ENCODE data around the gene DCST1. TPM values are rescaled to one million over a fixed set of nuclear protein-coding genes. Genes with fewer than 3 reads are reported as not detected.

DCST1 gene
- total RNA-seq, 1 donor from 2014 or later: not detected

DNA sequence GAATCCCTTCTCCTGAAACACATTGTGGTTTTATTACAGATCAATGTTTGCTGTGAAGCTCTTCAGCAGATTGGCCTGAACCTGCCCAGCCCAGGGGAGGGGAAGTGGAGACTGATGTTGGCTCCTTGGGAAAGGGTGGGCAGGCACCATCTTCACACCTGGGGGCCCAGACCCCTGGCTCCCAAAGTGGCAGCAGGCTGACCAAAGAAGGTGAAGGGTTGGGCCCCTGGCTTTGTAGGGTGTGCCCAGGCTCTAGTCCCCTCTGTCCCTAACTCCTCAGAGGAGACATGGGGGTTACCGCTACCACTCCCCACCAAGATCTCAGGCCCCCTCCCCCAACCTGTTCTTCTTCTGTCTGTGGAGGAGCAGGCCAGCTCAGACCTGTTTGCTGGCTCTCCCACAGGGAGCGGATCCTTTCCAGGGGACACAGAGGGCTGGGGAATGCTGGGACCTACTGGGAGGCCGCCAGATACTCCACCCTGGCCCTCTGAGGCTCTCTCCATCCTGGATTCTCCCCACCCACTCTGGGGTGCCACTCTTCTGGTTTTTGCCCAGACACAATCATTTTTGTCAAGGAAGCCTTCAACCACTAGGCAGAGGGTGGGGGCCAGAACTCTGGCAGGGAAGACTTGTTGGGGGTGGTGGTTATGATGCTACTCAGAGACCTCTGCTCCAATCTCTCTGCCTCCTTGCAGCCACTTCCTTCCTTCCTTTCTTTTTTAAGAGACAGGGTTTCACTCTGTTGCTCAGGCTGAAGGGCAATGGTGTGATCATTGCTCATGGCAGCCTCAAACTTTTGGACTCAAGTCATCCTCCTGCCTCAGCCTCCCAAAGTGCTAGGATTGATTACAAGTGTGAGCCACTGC lies 40.0 kb downstream of the DCST1 start:
- Mint-ChIP-seq H3K4me1 (ENCODE audit: unreplicated experiment) (peaks cover 28% of the 10 kb centered on the region), H3K27ac (ENCODE audit: unreplicated experiment) (peak overlapping the region; percentile 76)
- TF ChIP-seq CTCF (IDR thresholded peaks at IDR 0.05; ENCODE audit: unreplicated experiment): no peak

GRCh38 chr1:155075535-155075934 lies 41.9 kb downstream of the DCST1 start:
- Mint-ChIP-seq H3K4me3 (ENCODE audit: unreplicated experiment) (no peak overlapping the region), H3K36me3 (ENCODE audit: low read depth, unreplicated experiment) (peaks cover 12% of the 10 kb centered on the region), H3K9me3 (ENCODE audit: unreplicated experiment) (no peaks in the 10 kb centered on the region), H3K27ac (ENCODE audit: unreplicated experiment) (peak overlapping the region; percentile 11), H3K27me3 (ENCODE audit: unreplicated experiment) (peaks cover 24% of the 10 kb centered on the region), H3K4me1 (ENCODE audit: unreplicated experiment) (peaks cover 31% of the 10 kb centered on the region)
- no peak for DNase-seq (ENCODE audit: low spot score)
- TF ChIP-seq CTCF (IDR thresholded peaks at IDR 0.05; ENCODE audit: unreplicated experiment): no peak

More for the DNA sequence above, 40.0 kb downstream of the DCST1 start:
- peaks cover 11% of the 10 kb centered on the region for H3K36me3 Mint-ChIP-seq (ENCODE audit: low read depth, unreplicated experiment)
- DNase-seq (ENCODE audit: low spot score): no peak
- no peaks in the 10 kb centered on the region for H3K9me3 Mint-ChIP-seq (ENCODE audit: unreplicated experiment)
- peaks cover 14% of the 10 kb centered on the region for H3K27me3 Mint-ChIP-seq (ENCODE audit: unreplicated experiment)
- peak overlapping the region; percentile 23 for H3K4me3 Mint-ChIP-seq (ENCODE audit: unreplicated experiment)

DNA sequence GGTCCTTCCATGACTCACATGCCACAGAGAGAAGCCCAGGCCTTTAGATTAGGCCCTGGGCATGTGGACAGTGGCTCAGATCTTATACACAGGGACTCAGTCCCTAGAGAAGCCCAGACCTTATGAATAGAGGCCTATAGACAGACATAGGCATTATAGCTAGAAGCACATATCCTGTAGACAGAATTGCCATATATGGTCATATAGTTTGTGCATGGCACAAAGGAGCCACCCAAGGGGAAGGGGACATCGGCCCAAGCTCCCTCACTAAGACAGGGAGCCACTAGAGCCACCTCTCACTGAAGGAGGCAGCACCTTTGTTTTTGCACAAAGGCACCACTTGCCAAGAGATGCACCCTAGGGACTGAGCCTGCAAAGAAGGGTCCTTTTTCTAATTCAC lies 42.7 kb downstream of the DCST1 start:
- H3K36me3 Mint-ChIP-seq (ENCODE audit: low read depth, unreplicated experiment): peaks cover 14% of the 10 kb centered on the region
- H3K4me1 Mint-ChIP-seq (ENCODE audit: unreplicated experiment): peaks cover 33% of the 10 kb centered on the region
- no peak overlapping the region for H3K27ac Mint-ChIP-seq (ENCODE audit: unreplicated experiment)
- no peak for DNase-seq (ENCODE audit: low spot score)
- no peaks in the 10 kb centered on the region for H3K9me3 Mint-ChIP-seq (ENCODE audit: unreplicated experiment)
- no peak overlapping the region for H3K4me3 Mint-ChIP-seq (ENCODE audit: unreplicated experiment)
- H3K27me3 Mint-ChIP-seq (ENCODE audit: unreplicated experiment): peaks cover 28% of the 10 kb centered on the region
- TF ChIP-seq CTCF (IDR thresholded peaks at IDR 0.05; ENCODE audit: unreplicated experiment): no peak

DNA sequence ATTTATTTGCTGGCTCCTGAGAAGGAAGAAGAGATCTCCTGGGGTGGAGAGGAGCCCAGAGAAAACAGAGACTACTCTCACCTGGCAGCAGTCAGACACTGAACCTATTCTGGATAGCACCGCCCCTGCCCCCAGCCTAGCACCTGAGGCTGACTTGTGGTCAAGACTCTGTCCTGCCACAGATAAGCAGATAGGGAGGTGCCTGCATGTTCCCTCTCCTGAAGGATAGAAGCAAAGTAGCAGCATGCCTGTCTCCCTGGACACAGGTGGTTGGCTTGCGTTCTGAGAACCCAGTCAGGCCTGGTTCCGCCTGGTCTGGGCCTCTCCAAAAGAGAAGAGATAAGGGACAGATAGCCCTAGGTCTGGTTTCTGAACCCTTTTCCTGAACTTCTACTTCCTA lies 43.7 kb downstream of the DCST1 start:
- peak overlapping the region; percentile 49 for H3K4me3 Mint-ChIP-seq (ENCODE audit: unreplicated experiment)
- H3K4me1 Mint-ChIP-seq (ENCODE audit: unreplicated experiment): peaks cover 26% of the 10 kb centered on the region
- H3K27ac Mint-ChIP-seq (ENCODE audit: unreplicated experiment): no peak overlapping the region
- DNase-seq (ENCODE audit: low spot score): no peak
- H3K9me3 Mint-ChIP-seq (ENCODE audit: unreplicated experiment): no peaks in the 10 kb centered on the region
- H3K36me3 Mint-ChIP-seq (ENCODE audit: low read depth, unreplicated experiment): peaks cover 12% of the 10 kb centered on the region
- TF ChIP-seq CTCF (IDR thresholded peaks at IDR 0.05; ENCODE audit: unreplicated experiment): no peak
- peaks cover 28% of the 10 kb centered on the region for H3K27me3 Mint-ChIP-seq (ENCODE audit: unreplicated experiment)

- no peak for TF ChIP-seq CTCF (IDR thresholded peaks at IDR 0.05; ENCODE audit: unreplicated experiment)
- DNase-seq (ENCODE audit: low spot score): no peak
- H3K9me3 Mint-ChIP-seq (ENCODE audit: unreplicated experiment): no peaks in the 10 kb centered on the region
- peaks cover 31% of the 10 kb centered on the region for H3K27me3 Mint-ChIP-seq (ENCODE audit: unreplicated experiment)
- no peak overlapping the region for H3K27ac Mint-ChIP-seq (ENCODE audit: unreplicated experiment)
- peaks cover 25% of the 10 kb centered on the region for H3K4me1 Mint-ChIP-seq (ENCODE audit: unreplicated experiment)
- peak overlapping the region; percentile 49 for H3K4me3 Mint-ChIP-seq (ENCODE audit: unreplicated experiment)
- H3K36me3 Mint-ChIP-seq (ENCODE audit: low read depth, unreplicated experiment): peaks cover 10% of the 10 kb centered on the region
These were observed 44.3 kb downstream of the DCST1 start for GRCh38 chr1:155077758-155078445.
